Subcutaneous adipose tissue (tissue), 4 donors: ENCODE results near the gene DYNLT2. TPM values are rescaled to one million over a fixed set of nuclear protein-coding genes. Genes with fewer than 3 reads are reported as not detected.

Experiments
- CTCF ChIP-seq: fragments of 450-650 bp; IDR thresholded peaks from one replicate; pipeline ENCODE4 v1.5.1; 2016; ENCODE audit warnings: low read depth, mild to moderate bottlenecking, control low read depth, antibody characterized with exemption, moderate library complexity
- total RNA-seq, 4 donors: library from RNA; depleted of rRNA; stranded (reverse); fragments of >200 nt; gene quantifications; one replicate each; pipeline ENCODE4 v1.1.0, GENCODE V29; 2016

Gene DYNLT2
- total RNA-seq, 4 donors from 2014 or later, result 1.3 to 2.6 (median 1.9) TPM

GRCh38 chr6:169726963-169727362 lies 24.4 kb downstream of the DYNLT2 start:
- no peak for TF ChIP-seq CTCF

GRCh38 chr6:169726049-169726400 lies 25.3 kb downstream of the DYNLT2 start:
- no peak for TF ChIP-seq CTCF

- TF ChIP-seq CTCF, result no peak
Measured at GRCh38 chr6:169725125-169726048, 26.0 kb downstream of the DYNLT2 start.

- no peak for TF ChIP-seq CTCF
Measured at GRCh38 chr6:169724494-169725124, 26.8 kb downstream of the DYNLT2 start, which contains the start of gene PHF10. Gene PHF10 (minus strand): TSS chr6:169724500. CDS start chr6:169723931, 569 bp downstream.

- TF ChIP-seq CTCF, result no peak
Measured at GRCh38 chr6:169723991-169724493, 27.3 kb downstream of the DYNLT2 start.

GRCh38 chr6:169723200-169723909 lies 28.0 kb downstream of the DYNLT2 start:
- TF ChIP-seq CTCF, result no peak
